ENCODE data around the gene ATIC.
"Not testable (repeated sequence)": the region's sequence is repeated elsewhere in the genome, so short reads cannot be mapped to it uniquely, and the experiment has no call there.

The ATIC gene

GRCh38 chr2:215316336-215316735, 4.5 kb downstream of the ATIC start:
- DNase-seq: no peak

GRCh38 chr2:215319500-215319899, 7.6 kb downstream of the ATIC start:
- no peak for DNase-seq

GRCh38 chr2:215320102-215320501, 8.2 kb downstream of the ATIC start:
- no peak for DNase-seq

- DNase-seq: no peak
Measured at GRCh38 chr2:215320679-215321078, 8.8 kb downstream of the ATIC start.

- no peak for DNase-seq
Measured at GRCh38 chr2:215324811-215325210, 13.0 kb downstream of the ATIC start.

- DNase-seq: peak; percentile 87
Measured at GRCh38 chr2:215328066-215328465, 16.2 kb downstream of the ATIC start.

GRCh38 chr2:215332872-215333595, 21.2 kb downstream of the ATIC start:
- no peak for DNase-seq

- peak; percentile 96 for DNase-seq
Measured at GRCh38 chr2:215338883-215339679, 27.2 kb downstream of the ATIC start.

GRCh38 chr2:215347878-215348277, 36.0 kb downstream of the ATIC start:
- no peak for DNase-seq

GRCh38 chr2:215352602-215353001, 40.7 kb downstream of the ATIC start:
- DNase-seq: no peak

GRCh38 chr2:215354771-215355695, 43.2 kb downstream of the ATIC start:
- no peak for DNase-seq

GRCh38 chr2:215355801-215356200, 43.9 kb downstream of the ATIC start:
- no peak for DNase-seq

GRCh38 chr2:215356334-215356947, 44.6 kb downstream of the ATIC start:
- no peak for DNase-seq

- DNase-seq: no peak
Measured at GRCh38 chr2:215356948-215357461, 45.1 kb downstream of the ATIC start.

- no peak for DNase-seq
Measured at GRCh38 chr2:215357660-215358059, 45.8 kb downstream of the ATIC start.

- DNase-seq: no peak
Measured at GRCh38 chr2:215358312-215358845, 46.5 kb downstream of the ATIC start.

GRCh38 chr2:215358891-215359575, 47.2 kb downstream of the ATIC start:
- DNase-seq: no peak

- no peak for DNase-seq
Measured at GRCh38 chr2:215359576-215359922, 47.7 kb downstream of the ATIC start.

GRCh38 chr2:215360059-215360458, 48.2 kb downstream of the ATIC start:
- DNase-seq: not testable (repeated sequence)

- DNase-seq: no peak
Measured at GRCh38 chr2:215360596-215360995, 48.7 kb downstream of the ATIC start.

- DNase-seq: no peak
Measured at GRCh38 chr2:215361211-215361875, 49.5 kb downstream of the ATIC start.

Measured in NCI-H82 (cell line).